B cell (primary cell): ENCODE measurements around the gene TUT1. TPM values are rescaled to one million over a fixed set of nuclear protein-coding genes. Genes with fewer than 3 reads are reported as not detected.

ENCODE experiments used
- ATAC-seq: fragments of 200-7000 bp; cut with Tn5 transposase; one replicate; pipeline ENCODE4 v1.10.0; 2021; ENCODE audit warnings: low read depth, mild to moderate bottlenecking, moderate number of reproducible peaks, moderate library complexity
- CTCF ChIA-PET: fragments of 350-600 bp; sonication (Branson Sonifier 250); formaldehyde crosslinking; loops from one replicate; lab custom pipeline; 2021; ENCODE audit warnings: antibody characterized with exemption, inconsistent platforms; lab: Charles Lee
- POLR2A ChIA-PET: fragments of 350-600 bp; sonication (Branson Sonifier 250); formaldehyde crosslinking; loops from one replicate; lab custom pipeline; 2021; ENCODE audit warnings: antibody characterized with exemption; lab: Charles Lee
- DNase-seq: peaks from one replicate; pipeline ENCODE4 v3.0.0; 2013
- H2AFZ ChIP-seq: 2 replicates; pipeline ENCODE4 v1.6.1; 2012; ENCODE audit warnings: mild to moderate bottlenecking, low read depth, low read length; ENCODE audit not compliant: insufficient read depth, poor library complexity, severe bottlenecking
- H3K27ac ChIP-seq, 2 donors: 1 replicate in 1 of 2; 2 replicates in 1 of 2; pipeline ENCODE4 v1.5.1; 2012 to 2013; ENCODE audit warnings: low read length in 2 of 2, mild to moderate bottlenecking in 2 of 2, moderate library complexity in 1 of 2
- H3K27me3 ChIP-seq, 4 experiments: fragments of 200-600 bp in 1 of 4; sonication (generic) in 1 of 4; replicated peaks in 1 of 4; 1 replicate in 2 of 4; 2 replicates in 2 of 4; pipeline versions ENCODE4 v1.6.1 to v1.7.0; 2013 to 2016; ENCODE audit warnings: low read length in 3 of 4, mild to moderate bottlenecking in 2 of 4, mixed read lengths in 1 of 4, moderate library complexity in 1 of 4; ENCODE audit not compliant: insufficient read depth in 4 of 4, control insufficient read depth in 3 of 4; ENCODE audit errors: control extremely low read depth in 1 of 4
- H3K36me3 ChIP-seq, 2 experiments: replicated peaks in 1 of 2; 1 replicate in 1 of 2; 2 replicates in 1 of 2; pipeline versions ENCODE4 v1.6.1 to v1.7.1; 2013; ENCODE audit warnings: low read length in 1 of 2; ENCODE audit not compliant: insufficient read depth in 2 of 2, control insufficient read depth in 1 of 2; ENCODE audit errors: control extremely low read depth in 1 of 2, extremely low read depth in 1 of 2
- H3K4me1 ChIP-seq, 2 donors: fragments of 200-600 bp in 1 of 2; sonication (generic) in 1 of 2; 1 replicate in 1 of 2; 2 replicates in 1 of 2; pipeline versions ENCODE4 v1.5.1 to v1.6.1; 2013 to 2017; ENCODE audit warnings: low read length in 2 of 2; ENCODE audit not compliant: control insufficient read depth in 2 of 2, insufficient read depth in 2 of 2
- H3K4me2 ChIP-seq: replicated peaks from 2 replicates; pipeline ENCODE3; 2012; ENCODE audit warnings: mild to moderate bottlenecking, low read depth, low read length; ENCODE audit not compliant: poor library complexity, severe bottlenecking
- H3K4me3 ChIP-seq, 5 experiments: fragments of 200-600 bp in 1 of 5; sonication (generic) in 1 of 5; 1 replicate in 3 of 5; 2 replicates in 2 of 5; pipeline versions ENCODE4 v1.5.1 to v1.7.0; 2011 to 2016; ENCODE audit warnings: low read length in 4 of 5, mild to moderate bottlenecking in 4 of 5, low read depth in 2 of 5, control low read depth in 1 of 5, moderate library complexity in 1 of 5; ENCODE audit not compliant: insufficient read depth in 1 of 5; ENCODE audit errors: control extremely low read depth in 1 of 5, extremely low read depth in 1 of 5
- H3K79me2 ChIP-seq: fragments of 200-600 bp; sonication (generic); one replicate; pipeline ENCODE4 v1.6.0; 2016; ENCODE audit warnings: low read length; ENCODE audit not compliant: control insufficient read depth, insufficient read depth
- H3K9ac ChIP-seq: fragments of 200-600 bp; sonication (generic); 2 replicates; pipeline ENCODE4 v1.6.1; 2017; ENCODE audit warnings: mild to moderate bottlenecking, low read length, moderate library complexity
- H3K9me3 ChIP-seq, 3 donors: one replicate each; pipeline versions ENCODE4 v1.6.1 to v1.7.1; 2013; ENCODE audit warnings: low read length in 2 of 3; ENCODE audit not compliant: control insufficient read depth in 2 of 3, insufficient read depth in 1 of 3; ENCODE audit errors: control extremely low read depth in 1 of 3
- H4K20me1 ChIP-seq: 2 replicates; pipeline ENCODE4 v1.6.0; 2012; ENCODE audit warnings: mild to moderate bottlenecking, low read length; ENCODE audit not compliant: insufficient read depth, control insufficient read depth, poor library complexity, severe bottlenecking
- H3K27ac Mint-ChIP-seq: one replicate; pipeline ENCODE4 v1.8.0; 2021; ENCODE audit warnings: mixed read lengths
- H3K27me3 Mint-ChIP-seq: one replicate; pipeline ENCODE4 v1.8.0; 2021; ENCODE audit warnings: mixed read lengths
- H3K4me1 Mint-ChIP-seq: one replicate; pipeline ENCODE4 v1.8.0; 2021; ENCODE audit warnings: mixed read lengths
- H3K4me3 Mint-ChIP-seq: one replicate; pipeline ENCODE4 v1.8.0; 2021; ENCODE audit warnings: mixed read lengths
- H3K9me3 Mint-ChIP-seq: one replicate; pipeline ENCODE4 v1.8.0; 2022; ENCODE audit warnings: mixed read lengths; ENCODE audit not compliant: insufficient read depth
- CTCF ChIP-seq: fragments of 200-600 bp; IDR thresholded peaks from one replicate; pipeline ENCODE4 v1.8.0; 2022; ENCODE audit warnings: antibody characterized with exemption, mild to moderate bottlenecking
- EZH2 ChIP-seq: IDR thresholded peaks from 2 replicates; pipeline ENCODE4 v1.6.1; 2012; ENCODE audit warnings: borderline replicate concordance, low read depth, mild to moderate bottlenecking, moderate library complexity, low read length; ENCODE audit not compliant: insufficient read depth, poor library complexity, severe bottlenecking
- WGBS: methylation state at CpG from one replicate; pipeline ENCODE4 v1.1.5; 2013; ENCODE audit warnings: missing lambda C conversion rate; ENCODE audit not compliant: insufficient coverage; 5-methylcytosine and 5-hydroxymethylcytosine counted together
- intact Hi-C: fragments of 100-400 bp; cut with micrococcal nuclease; formaldehyde crosslinking; loops from one replicate; pipeline ENCODE4 v1.10.0; 2022
- polyA plus RNA-seq: library from polyadenylated mRNA; depleted of rRNA; stranded (reverse); fragments of >200 nt; gene quantifications from 2 replicates; pipeline ENCODE4 v1.2.3, GENCODE V29; 2012
- total RNA-seq, 2 donors: library from RNA; stranded (reverse); fragments of 120-200 nt in 1 of 2; gene quantifications; 1 replicate in 1 of 2; 2 replicates in 1 of 2; pipeline versions ENCODE4 v1.2.3 to v1.2.4, GENCODE V29; 2013 to 2022

Gene TUT1
- total and polyA plus RNA-seq, 2 donors (not counting 1 experiment from before 2014, with no cell fraction given): 31.1 to 47.7 TPM

GRCh38 chr11:62603776-62604299, 12.5 kb upstream of the TUT1 start:
- peaks cover 7% of the 10 kb centered on the region for H4K20me1 ChIP-seq
- H3K4me2 ChIP-seq: no peak overlapping the region
- DNase-seq (no peak), ATAC-seq (no peak)
- no peak overlapping the region for H3K4me3 ChIP-seq
- POLR2A ChIA-PET: interaction anchor here (0.8 to 1.2 kb wide), 4 partner anchors 11 to 106 kb away, joined by 3 to 9 read pairs (median 4); partner anchors contain the start of gene TUT1
- WGBS: 78% methylated on average over 3 of the region's 8 CpGs
- intact Hi-C loops: no loop called here
- H3K27ac ChIP-seq: no peak overlapping the region
- TF ChIP-seq CTCF: no peak
- TF ChIP-seq EZH2: no peak
- Mint-ChIP-seq H3K27me3 (no peaks in the 10 kb centered on the region), H3K27ac (peak overlapping the region; percentile 82), H3K4me3 (peak overlapping the region; percentile 97), H3K9me3 (no peaks in the 10 kb centered on the region), H3K4me1 (peaks cover 44% of the 10 kb centered on the region)
- peaks cover 18 to 41% of the 10 kb centered on the region in 2 donors for H3K4me1 ChIP-seq
- H3K9me3 ChIP-seq: peaks cover 0 to 3% (median 0%) of the 10 kb centered on the region in 3 donors
- no peak overlapping the region for H3K9ac ChIP-seq
- CTCF ChIA-PET: interaction anchor here (0.8 to 2.5 kb wide), 3 partner anchors 12 to 179 kb away, joined by 3 to 13 read pairs (median 5); partner anchors contain the start of genes LBHD1, TUT1 and UQCC3
- H3K79me2 ChIP-seq: peaks cover 60% of the 10 kb centered on the region
- H2AFZ ChIP-seq: no peak overlapping the region
- peaks cover 0 to 43% of the 10 kb centered on the region in 2 experiments for H3K36me3 ChIP-seq
- H3K27me3 ChIP-seq: no peaks in the 10 kb centered on the region

- CTCF ChIA-PET: interaction anchor here (0.6 to 2.5 kb wide), 3 partner anchors 11 to 90 kb away, joined by 3 to 13 read pairs (median 3); partner anchors contain the start of genes LBHD1, TUT1 and UQCC3
- TF ChIP-seq CTCF: no peak
- no peak for TF ChIP-seq EZH2
- H3K27me3 ChIP-seq: no peaks in the 10 kb centered on the region
- WGBS: over 99% methylated on average over 12 of the region's 13 CpGs
- no peaks in the 10 kb centered on the region for H3K9me3 Mint-ChIP-seq
- peak overlapping the region; percentile 97 for H3K4me3 Mint-ChIP-seq
- no peak overlapping the region for H2AFZ ChIP-seq
- H3K27ac ChIP-seq: no peak overlapping the region
- POLR2A ChIA-PET: interaction anchor here (0.5 to 3.1 kb wide), 5 partner anchors 11 to 238 kb away, joined by 3 to 18 read pairs (median 4); partner anchors contain the start of gene TUT1
- no peak for ATAC-seq
- peaks cover 0 to 39% of the 10 kb centered on the region in 2 experiments for H3K36me3 ChIP-seq
- H3K4me1 Mint-ChIP-seq: peaks cover 51% of the 10 kb centered on the region
- intact Hi-C loops: no loop called here
- no peaks in the 10 kb centered on the region for H3K27me3 Mint-ChIP-seq
- H3K4me2 ChIP-seq: peak overlapping the region; percentile 94
- H4K20me1 ChIP-seq: peaks cover 7% of the 10 kb centered on the region
- peaks cover 24 to 48% of the 10 kb centered on the region in 2 donors for H3K4me1 ChIP-seq
- DNase-seq: no peak
- no peak overlapping the region for H3K9ac ChIP-seq
- H3K27ac Mint-ChIP-seq: peak overlapping the region; percentile 82
- H3K9me3 ChIP-seq: peaks cover 0 to 3% (median 0%) of the 10 kb centered on the region in 3 donors
- peaks cover 52% of the 10 kb centered on the region for H3K79me2 ChIP-seq
- peak overlapping the region in 1 of 5 experiments; percentile 88 for H3K4me3 ChIP-seq
These were observed 11.7 kb upstream of the TUT1 start for GRCh38 chr11:62603072-62603408.
